ENCODE measurements around the gene EIF5.
"Not testable (repeated sequence)": the region's sequence is repeated elsewhere in the genome, so short reads cannot be mapped to it uniquely, and the experiment has no call there.

Gene EIF5

DNA sequence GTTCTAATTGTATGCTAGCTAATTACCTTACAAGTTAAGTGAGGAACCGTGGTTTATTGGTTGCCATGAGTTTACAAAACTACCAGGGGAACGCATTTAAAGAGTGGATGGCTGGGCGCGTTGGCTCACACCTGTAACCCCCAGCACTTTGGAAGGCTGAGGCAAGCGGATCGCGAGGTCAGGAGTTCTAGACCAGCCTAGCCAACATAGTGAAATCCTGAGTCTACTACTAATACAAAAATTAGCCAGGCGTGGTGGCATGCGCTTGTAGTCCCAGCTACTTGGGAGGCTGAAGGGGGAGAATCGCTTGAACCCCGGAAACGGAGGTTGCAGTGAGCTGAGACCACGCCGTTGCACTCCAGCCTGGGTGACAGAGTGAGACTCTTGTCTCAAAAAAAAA, 2.2 kb downstream of the EIF5 start:
- no peak for DNase-seq (ENCODE audit: low read depth, low spot score)

DNA sequence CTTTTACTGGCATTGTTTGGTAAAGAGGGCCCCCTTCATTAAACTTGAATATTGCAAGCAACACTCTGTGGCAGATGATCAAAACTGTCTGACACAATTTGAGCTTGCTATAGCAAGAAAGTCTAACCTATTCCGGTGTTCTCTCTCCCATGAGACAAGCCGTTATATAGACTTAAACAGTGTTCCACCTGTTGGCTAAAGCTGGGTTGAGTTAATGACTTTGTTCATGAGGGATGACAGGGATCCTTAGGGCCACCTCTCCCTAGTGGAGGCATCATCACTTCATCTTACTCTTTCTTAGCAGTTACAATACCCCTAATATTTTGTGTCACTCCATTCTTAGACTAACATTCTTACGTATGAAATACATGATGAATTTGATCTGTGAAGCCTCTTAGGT, 3.8 kb downstream of the EIF5 start:
- no peak for DNase-seq (ENCODE audit: low read depth, low spot score)

DNA sequence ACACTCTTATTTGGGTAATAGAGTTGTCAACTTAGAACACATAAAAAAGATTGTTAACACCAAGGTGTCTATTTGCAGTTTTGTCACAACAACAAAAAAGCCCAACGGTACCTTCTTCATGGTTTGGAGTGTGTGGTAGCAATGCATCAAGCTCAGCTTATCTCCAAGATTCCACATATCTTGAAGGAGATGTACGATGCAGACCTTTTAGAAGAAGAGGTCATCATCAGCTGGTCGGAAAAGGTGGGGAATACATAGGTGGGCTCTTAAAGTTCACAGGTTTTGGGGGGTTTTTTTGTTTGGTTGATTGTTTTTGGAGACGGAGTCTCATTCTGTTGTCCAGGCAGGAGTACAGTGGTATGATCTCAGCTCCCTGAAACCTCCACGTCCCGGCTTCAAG, 5.5 kb downstream of the EIF5 start:
- no peak for DNase-seq (ENCODE audit: low read depth, low spot score)

DNA sequence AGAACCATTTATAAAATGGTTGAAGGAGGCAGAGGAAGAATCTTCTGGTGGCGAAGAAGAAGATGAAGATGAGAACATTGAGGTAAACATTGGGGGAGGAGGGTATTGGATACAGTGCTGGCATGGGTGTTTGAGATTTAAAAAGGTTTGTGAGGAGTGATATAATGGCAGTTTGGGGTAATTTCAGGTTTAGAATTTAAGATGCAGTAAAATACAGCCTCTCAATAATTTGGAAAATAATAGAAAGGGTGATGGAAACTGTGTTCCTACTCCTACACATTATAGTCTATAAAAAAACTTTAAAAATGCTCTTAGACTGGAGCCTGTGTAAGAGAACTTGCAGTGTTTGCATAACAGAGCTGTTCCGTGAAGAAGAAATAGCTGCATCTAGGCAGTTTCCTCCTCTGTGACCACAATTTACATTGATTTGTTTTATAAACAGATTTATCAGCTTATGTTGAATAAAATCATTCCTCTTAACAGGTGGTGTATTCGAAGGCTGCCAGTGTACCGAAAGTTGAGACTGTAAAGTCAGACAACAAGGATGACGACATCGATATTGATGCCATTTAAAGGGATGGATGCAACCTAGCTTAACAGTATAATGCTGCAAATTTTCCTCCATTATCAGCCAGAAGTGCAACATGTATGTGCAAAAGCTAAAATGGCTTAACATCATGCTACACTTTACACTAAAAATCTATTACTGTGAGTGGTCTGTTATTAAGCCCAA, 6.6 kb downstream of the EIF5 start:
- no peak for DNase-seq (ENCODE audit: low read depth, low spot score)

DNA sequence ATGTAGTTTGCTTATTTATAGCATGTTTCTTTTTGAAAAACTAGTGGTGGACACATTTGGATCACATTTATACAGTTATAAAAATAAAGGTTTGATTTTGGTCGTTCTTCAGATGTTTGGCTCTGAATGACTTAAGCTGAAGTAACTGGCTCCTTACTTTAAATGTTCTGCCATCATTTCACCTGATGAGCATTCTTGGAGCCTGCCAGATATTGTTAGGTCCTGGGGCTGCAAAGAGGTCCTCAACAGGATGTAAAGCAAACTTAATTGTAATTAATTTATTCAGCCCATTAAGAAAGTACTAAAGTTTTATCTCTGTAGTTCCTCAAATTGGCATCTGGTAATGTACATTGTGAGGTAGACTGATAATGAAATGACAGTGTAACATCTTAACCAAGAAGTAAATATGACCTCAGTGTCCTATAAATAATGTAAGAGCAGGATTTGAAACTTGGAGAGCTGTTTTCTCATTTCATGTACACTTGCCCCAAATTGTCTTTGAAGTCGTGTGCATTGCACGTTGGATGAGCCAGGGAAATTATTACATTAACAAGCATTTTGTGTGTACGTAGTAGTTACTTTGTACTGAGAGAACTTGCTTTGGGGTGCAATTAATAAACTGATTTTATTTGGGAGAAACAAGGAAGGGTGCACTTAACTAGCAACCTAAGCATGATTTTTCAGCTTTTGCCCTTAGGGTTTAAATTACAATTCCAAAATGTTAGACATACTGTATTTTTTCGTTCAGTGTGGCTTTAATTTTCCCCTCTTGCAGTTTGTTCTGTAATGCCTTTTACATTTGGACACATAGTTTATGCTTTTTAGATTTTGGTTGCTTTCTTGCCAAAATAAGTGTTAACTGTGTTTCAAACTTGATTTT, 7.5 kb downstream of the EIF5 start:
- DNase-seq (ENCODE audit: low read depth, low spot score): no peak

DNA sequence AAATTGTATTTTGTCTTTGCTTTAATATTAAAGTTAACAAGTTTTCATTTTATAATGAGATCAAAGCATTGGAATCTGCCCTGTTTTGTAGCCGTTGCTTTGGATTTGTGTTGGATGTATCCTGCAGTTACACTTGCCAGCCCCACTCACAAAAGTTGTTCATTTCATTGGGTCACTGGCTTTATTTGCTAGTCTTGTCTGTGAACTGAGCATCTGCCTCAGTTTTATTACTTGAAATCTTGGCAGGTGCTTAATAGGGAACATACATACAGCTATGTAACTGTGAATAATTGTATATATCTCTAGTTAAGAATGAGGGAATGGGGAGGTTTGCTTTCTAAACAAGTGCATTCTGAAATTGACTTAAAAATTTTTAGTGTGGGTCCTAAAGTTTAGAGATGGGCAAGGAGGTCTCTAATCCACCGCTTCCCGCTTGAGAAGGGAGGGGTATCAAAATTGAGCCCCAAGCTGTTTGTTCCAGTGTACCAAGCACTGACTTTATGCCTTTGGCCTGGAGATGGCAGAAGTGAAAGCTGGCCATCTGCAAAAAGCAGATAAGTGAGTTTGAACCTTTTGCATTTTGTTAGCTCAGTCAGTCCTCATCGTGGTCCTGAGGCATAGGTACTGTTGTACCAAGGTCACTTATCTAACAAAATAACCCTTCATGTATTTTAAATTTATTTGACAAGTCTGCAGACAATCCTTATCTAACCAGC, 9.3 kb downstream of the EIF5 start:
- no peak for DNase-seq (ENCODE audit: low read depth, low spot score)

DNA sequence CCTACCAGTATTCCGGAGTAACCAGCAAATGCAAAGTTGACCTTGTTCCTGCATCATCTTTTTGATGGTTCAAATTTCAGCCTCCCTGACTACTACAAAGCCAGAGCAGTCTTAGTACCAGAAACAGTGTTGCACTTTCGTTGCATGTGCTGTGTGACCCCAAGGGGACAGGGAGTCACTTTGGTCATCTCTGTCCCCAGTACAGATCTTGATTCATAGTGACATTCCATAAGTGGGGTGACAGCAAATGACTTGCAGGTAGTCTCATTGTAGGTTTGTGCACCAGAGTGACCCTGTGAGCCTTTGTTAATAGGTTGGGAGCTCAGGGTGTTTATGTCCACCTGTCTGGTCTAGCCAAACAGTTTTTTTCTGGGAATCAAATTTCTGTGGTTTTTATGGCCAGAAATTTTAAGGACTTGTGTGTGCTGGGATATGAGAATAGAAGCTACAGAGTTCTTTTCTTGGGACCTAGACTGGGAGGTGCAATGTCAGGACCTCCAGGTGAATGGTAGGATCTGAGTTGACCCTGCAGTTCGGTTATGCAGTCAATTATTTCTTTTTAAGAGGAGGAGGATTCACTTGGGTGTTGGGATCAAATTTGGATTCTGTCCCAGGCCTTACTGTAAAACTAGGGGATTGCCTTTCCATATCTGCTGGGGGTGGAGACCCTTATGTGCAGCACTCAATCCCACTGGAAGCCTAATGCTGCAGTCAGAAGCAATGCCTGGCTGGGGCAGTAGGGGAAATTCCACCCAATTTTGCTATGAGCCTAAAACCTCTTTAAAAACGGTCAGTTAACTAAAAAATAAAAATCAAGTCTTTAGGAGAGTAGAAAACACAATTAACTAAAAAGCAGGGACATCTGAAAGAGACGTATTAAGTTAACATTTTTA, 10.1 kb downstream of the EIF5 start:
- DNase-seq (ENCODE audit: low read depth, low spot score): no peak

DNA sequence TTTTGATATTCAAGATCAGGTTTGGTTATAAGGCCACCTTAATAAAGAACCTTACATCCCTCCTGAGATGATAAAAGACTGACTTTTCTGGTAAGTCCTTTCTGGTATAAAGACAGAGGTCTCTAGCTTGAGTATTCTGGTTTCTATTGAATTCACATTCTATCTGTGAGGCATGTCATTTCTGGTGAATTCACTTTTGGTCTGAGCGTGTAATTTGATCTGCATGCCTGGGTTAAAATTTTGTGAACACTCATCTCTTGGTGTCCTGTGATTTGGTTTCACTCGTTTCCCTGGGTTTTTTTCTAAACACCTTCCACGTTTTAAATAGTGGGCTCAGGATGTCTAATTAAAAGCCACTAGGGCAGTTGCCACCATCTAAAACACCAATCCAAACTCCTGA, 12.2 kb downstream of the EIF5 start:
- no peak for DNase-seq (ENCODE audit: low read depth, low spot score)

DNA sequence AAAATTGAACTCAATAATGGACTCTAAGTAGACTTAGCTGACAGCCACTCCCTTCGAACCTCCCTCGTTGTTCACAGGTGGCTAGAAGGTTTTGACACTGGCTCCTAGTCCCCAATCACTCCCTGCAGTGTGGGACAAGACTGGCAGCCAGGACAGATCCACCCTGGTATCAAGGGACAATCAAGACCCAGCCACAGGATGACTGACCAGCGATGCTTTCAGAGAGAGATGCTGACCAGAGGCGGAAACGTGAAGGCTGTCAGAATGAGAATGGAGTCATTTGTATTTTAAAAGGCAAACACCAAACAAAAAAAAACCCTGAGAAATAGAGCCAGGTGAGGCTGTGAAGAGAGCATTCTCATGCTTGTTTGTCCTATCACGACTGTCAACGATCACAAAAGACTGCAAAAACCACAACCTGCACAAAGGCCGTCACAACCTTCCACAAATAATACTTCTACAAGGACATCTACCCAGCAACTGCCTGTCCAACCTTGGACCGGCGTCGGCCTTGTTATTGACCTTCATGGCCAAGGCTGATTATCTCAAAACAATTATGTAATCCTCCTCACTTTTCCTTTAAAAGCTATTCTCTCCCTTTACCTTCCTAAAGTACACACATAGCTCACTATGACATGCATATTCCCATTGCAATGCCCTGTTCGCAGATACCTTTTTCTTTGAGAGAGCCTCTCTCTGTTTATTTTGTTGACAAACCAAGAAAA, 13.2 kb downstream of the EIF5 start:
- no peak for DNase-seq (ENCODE audit: low read depth, low spot score)

DNA sequence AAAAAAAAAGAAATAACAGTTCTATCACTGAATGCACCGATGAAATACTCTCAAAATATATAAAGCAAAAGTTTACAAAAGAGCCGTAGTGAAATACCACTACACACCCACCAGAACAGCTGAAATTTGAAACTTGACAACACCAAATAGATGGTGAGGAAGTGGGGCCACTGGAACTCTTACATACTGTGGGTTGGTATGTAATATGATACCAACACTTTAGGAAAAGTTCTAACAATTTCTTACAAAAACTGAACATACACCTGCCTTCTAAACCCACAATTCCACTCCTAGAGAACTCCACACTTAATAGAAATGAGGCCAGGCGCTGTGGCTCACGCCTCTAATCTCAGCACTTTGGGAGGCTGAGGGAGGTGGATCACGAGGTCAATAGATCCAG, 14.1 kb downstream of the EIF5 start:
- no peak for DNase-seq (ENCODE audit: low read depth, low spot score)

DNA sequence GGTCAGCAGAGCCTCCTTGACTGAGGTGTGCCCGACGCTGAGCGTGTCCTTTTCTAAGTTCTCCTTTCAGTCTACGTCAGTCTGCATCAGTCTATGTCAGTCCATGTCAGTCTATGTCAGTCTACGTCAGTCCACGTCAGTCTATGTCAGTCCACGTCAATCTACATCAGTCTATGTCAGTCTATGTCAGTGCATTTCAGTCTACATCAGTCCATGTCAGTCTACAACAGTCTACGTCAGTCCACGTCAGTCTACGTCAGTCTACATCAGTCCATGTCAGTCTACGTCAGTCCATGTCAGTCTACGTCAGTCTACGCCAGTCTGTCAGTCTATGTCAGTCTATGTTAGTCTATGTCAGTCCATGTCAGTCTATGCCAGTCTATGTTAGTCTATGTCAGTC, 15.9 kb downstream of the EIF5 start:
- DNase-seq (ENCODE audit: low read depth, low spot score): no peak

DNA sequence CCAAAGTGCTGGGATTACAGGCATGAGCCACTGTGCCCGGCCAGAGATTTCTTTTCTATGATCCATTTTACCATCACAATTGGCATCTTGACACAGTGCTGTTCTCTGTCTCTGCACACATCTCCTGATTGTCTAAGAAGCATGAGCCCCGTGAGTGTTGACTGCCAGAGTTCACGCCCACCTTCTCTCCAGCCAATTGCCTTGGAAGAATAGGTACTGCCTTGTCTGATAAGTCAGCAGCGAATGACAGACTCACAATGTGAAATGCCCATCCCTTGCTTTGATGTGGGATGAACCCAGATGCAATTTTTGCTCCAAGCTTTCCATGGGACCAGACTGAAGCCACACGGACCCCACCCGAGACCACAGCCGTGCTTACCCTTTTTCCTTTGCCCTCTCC, 19.3 kb downstream of the EIF5 start:
- DNase-seq (ENCODE audit: low read depth, low spot score): no peak

DNA sequence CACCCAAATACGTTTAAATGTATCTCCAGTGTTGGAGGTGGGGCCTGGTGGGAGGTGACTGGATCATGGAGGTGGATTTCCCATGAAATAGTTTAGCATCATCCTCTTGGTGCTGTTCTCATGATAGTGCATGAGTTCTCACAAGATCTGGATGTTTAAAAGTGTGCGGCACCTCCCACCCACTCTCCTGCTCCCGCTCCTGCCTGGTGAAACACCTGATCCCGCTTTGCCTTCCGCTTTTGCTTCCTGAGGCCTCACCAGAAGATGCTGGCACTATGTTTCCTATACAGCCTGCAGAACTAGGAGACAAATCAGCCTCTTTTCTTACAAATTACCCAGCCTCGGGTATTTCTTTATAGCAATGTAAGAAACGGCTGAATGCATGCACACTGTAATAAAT, 20.1 kb downstream of the EIF5 start:
- no peak for DNase-seq (ENCODE audit: low read depth, low spot score)

DNA sequence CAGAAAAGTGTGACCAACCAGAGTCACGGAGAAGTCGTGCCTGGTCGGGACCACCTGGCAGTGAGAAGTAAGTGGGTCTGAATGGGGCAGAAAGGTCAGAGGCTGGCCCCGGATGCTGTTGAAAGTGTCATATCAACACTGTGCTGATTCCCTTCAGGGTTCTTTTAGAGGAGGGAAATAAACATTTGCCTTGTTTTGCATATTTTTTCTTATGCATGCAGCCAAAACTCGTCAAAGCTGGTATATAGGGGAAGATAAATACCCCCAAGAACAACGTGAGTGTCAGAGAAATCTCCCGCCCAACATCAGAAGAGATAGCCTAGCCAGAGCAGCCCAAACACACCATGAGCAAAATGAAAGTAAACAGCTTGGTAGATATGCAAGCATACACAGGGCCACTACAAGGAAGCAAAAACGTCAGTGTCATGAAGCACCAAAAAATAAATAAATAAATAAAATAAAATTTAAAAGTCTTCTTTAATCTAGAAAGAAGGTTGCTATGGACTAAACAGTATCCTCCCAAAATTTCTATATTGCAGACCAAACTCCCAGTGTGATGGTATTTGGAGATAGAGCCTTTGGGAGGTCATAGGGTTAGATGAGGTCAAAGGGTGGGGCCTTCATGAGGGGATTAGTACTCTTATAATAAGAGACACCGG, 22.1 kb downstream of the EIF5 start:
- no peak for DNase-seq (ENCODE audit: low read depth, low spot score)

DNA sequence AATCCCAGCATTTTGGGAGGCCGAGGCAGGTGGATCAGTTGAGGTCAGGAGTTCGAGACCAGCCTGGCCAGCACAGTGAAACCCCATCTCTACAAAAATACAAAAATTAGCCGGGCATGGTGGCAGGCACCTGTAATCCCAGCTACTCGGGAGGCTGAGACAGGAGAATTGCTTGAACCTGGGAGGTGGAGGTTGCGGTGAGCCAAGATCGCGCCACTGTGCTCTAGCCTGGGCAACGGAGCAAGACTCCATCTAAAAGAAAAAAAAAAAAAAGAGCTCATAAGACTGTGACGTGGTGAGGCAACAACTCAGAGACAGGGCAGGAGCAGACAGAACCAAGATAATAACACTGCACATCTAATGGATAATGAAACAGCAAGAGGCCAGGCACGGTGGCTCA, 23.5 kb downstream of the EIF5 start:
- not testable (repeated sequence) for DNase-seq (ENCODE audit: low read depth, low spot score)

DNA sequence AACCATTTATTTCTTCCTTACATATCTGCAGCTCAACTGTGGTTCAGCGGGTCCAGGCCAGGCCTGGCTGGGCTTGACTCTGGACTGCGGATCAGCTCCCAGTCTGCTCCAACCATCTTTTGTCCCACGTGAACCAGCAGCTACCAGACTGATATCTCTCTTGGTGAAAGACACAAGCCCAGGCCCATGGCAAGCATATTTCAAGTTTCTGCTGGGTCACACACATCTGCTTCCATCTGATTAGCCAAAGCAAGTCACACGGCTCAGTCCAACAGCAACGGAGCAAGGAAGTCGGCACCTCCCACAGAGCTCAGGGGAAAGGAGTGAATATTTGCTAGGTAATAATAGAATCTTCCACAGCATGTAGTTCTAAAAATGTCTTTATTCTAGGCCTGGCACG, 26.5 kb downstream of the EIF5 start:
- DNase-seq (ENCODE audit: low read depth, low spot score): no peak

DNA sequence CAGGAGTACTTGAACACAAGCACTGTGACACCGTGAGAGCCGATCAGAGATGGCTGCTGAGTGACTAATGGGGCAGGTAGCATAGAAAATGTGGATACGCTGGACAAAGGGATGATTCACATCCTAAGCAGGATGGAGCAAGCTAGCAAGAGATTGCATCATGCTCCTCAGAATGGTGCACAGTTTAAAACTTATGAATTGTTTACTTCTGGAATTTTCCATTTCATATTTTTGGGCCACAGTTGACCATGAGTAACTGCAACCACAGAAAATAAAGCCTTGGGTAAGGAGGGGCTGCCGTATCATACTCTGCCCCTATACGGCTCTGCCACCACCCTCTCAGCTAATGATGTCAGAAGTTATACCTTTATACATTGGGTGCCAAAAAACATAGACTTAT, 27.8 kb downstream of the EIF5 start:
- no peak for DNase-seq (ENCODE audit: low read depth, low spot score)

DNA sequence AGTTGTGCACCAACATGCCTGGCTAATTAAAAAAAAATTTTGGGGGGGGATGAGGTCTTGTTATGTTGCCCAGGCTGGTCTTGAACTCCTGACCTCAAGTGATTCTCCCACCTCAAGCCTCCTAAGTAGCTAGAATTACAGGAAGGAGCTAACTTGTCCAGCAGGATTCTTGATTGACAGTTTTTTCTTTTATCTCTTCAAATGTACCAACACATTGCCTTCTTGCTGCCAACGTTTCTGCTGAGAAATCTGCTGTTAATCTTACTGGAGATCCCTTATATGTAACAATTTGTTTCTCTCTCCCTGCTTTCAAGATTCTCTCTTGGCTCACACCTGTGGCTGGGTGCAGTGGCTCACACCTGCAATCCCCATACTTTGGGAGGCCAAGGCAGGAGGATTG, 28.7 kb downstream of the EIF5 start:
- no peak for DNase-seq (ENCODE audit: low read depth, low spot score)

DNA sequence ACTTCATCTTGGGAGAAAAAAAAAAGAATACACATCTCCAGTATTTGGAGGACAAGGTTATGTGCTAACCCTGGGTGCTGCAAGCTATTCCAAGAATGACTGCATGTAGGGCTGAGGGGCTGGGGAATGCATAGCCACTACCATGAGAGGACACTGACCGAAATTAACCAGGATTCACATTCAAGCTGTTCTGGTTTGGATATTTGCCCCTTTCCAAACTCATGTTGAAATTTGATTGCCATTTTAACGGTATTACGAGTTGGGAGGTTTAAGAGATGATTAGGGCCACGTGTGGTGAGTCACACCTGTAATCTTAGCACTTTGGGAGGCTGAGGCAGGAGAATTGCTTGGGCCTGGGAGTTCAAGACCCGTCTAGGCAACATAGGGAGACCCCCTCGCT, 32.7 kb downstream of the EIF5 start:
- no peak for DNase-seq (ENCODE audit: low read depth, low spot score)

DNA sequence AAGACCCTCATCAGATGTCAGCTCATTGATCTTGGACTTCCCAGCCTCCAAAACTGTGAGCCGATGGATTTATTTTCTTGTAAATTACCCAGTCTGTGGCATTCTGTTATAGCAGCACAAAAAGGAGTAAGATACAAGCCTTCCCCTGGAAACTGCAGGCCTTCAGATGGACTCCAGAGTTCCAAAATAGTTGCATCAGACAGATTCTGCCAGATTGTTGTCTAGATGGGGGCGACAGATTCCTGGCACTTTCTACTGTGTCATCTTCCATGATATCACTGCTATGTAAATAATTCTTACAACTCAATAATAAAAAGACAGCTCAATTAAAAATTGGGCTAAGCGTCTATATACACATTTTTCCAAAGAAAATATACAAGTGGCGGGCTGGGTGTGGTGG, 34.0 kb downstream of the EIF5 start:
- DNase-seq (ENCODE audit: low read depth, low spot score): no peak

Measured in activated naive CD8-positive, alpha-beta T cell treated with anti-CD3 and anti-CD28 coated beads, Interleukin-2, amount 50 U/mL, for 16 hours (primary cell).